PC-3 (cell line): ENCODE data around the gene ENTREP3.

Source experiments
- CTCF ChIP-seq: fragments of 300-600 bp; sonication (generic); conservative IDR thresholded peaks from 2 replicates; pipeline ENCODE4 v1.5.1; 2017; ENCODE audit warnings: antibody characterized with exemption, low read depth, mild to moderate bottlenecking, low read length
- EZH2 ChIP-seq: fragments of 300-600 bp; sonication (generic); IDR thresholded peaks from one replicate; pipeline ENCODE4 v1.6.1; 2017; ENCODE audit warnings: antibody characterized with exemption, mild to moderate bottlenecking, low read length; ENCODE audit not compliant: unreplicated experiment
- EZH2phosphoT487 ChIP-seq: fragments of 300-600 bp; sonication (generic); IDR thresholded peaks from 2 replicates; pipeline ENCODE4 v1.6.1; 2018; ENCODE audit warnings: mild to moderate bottlenecking, antibody characterized with exemption, low read length, borderline replicate concordance

- no peak for TF ChIP-seq EZH2
- TF ChIP-seq EZH2phosphoT487 = no peak
- no peak for TF ChIP-seq CTCF
These were observed 41.4 kb upstream of the ENTREP3 start for GRCh38 chr1:155296661-155297060.
